ENCODE data around the gene TEX22. TPM values are rescaled to one million over a fixed set of nuclear protein-coding genes. Genes with fewer than 3 reads are reported as not detected.

Gene TEX22
- total RNA-seq, 1 donor from 2014 or later: 6.0 TPM

DNA sequence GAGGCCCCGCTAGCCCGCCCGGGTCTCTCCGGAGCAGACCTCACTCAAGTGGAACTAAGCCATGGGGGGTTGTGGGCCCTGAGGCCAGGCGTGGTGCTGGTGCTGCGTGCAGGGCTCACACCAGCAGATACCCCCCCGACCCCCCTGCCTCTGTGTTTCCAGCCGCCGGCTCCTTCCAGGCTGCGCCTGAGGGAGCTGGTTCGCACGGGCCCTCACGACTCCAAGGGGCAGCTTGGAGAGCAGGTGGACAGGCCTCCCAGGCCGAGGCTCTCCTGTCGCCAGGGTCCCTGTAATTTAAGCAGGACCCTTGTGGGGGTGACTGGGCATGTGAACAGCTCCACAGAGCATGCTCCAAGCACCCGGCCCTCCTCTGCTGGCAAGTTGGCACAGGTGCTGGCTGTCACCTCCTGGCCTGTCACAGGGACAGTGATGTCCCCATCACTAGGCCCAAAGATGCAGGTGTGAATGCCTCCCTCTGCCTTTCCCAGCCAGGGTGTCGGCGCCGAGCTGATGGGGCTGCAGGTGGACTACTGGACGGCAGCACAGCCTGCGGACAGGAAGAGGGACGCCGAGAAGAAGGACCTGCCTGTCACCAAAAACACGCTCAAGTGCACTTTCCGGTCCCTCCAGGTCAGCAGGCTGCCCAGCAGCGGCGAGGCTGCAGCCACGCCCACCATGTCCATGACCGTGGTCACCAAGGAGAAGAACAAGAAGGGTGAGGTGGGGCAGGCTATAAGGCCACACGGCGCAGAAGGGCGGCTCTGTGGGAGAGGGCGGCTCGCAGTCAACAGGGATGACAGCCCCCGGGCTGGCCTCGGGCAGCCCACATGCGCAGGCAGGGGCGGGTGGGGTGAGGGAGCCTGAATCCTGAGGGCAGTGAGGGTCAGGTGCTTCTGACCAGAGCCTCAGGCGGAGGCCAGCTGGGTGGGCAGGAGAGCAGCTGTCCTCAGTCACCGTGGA lies 5.9 kb upstream of the TEX22 start:
- intact Hi-C loops (cut with DNase I): no loop called here
- no peak for ATAC-seq
- DNase-seq (ENCODE audit: low spot score): peak; percentile 55

DNA sequence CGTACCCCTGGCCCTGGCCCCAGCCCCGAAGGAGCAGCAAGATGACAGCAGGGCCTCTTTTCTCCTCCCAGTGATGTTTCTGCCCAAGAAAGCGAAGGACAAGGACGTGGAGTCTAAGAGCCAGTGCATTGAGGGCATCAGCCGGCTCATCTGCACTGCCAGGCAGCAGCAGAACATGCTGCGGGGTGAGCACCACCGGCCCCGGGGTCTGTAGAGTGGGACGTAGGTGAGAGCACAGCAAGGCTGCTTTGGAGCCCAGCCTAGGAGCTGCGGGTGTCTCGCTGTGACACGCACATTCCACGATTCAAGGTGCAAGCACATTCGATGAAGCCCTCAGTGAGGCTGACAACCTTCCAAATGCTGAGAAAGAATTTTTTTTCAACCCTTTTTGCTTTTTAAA lies 5.2 kb upstream of the TEX22 start:
- peak; percentile 51 for DNase-seq (ENCODE audit: low spot score)

DNA sequence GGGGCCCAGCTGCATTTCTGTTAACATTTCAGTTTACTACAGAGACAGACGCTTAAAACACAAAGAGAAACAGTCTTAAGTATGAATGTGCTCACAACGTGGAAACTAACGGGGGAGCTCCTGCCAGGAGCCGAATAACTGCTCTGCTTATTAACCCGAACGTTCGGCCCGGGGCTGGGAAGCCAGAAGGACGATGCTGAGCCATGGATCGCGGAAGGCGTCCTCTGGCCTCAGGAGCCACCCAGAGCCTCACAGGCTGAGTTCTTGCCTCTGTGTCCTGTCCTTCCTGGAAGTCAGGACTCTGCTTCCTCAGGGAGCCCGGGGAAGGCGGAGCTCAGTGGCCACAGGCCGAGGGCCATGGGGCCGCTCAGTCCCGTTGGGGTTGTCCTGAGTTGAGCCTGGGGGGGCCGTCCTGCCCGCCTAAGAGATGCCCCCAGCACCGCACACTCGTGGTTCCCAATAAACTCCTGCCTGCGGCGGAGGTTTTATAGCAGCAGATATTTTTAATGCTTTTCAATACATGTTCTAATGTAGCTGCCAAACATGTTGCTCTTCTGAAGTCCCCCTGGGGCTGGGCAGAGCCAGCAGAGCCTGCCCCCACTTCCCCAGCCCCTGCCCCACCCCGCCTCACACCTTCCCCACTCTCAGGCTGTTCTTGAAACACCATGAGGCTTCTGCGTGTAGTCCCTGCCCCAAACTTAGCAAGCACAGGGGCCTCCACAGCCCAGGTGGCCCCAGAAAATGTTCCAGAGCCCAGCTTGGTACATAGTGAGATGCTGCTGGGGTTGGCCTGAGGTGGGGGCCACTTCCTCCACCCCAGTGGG lies 3.4 kb upstream of the TEX22 start:
- ATAC-seq: no peak
- intact Hi-C loops (cut with DNase I): no loop called here
- DNase-seq (ENCODE audit: low spot score): peak; percentile 50

More for the DNA sequence above, 5.2 kb upstream of the TEX22 start:
- intact Hi-C loops (cut with DNase I): no loop called here
- no peak for ATAC-seq

DNA sequence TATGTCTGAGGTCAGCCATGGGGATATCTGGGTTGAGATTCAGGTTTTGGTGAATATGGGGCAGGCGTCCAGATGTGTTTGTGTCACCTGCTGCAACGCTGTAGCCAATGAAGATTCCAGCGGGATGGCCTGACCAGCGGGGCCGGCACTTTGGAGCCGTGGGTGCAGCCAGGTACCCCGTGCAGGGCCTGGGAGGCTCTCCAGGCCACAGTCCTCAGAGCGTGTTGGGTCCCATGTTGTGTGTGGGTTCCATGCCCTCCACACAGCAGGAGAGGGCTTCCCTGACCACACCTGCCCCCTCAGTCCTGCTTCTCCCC lies 2.8 kb upstream of the TEX22 start:
- DNase-seq (ENCODE audit: low spot score) (peak; percentile 54), ATAC-seq (no peak)
- intact Hi-C loops (cut with DNase I): no loop called here

DNA sequence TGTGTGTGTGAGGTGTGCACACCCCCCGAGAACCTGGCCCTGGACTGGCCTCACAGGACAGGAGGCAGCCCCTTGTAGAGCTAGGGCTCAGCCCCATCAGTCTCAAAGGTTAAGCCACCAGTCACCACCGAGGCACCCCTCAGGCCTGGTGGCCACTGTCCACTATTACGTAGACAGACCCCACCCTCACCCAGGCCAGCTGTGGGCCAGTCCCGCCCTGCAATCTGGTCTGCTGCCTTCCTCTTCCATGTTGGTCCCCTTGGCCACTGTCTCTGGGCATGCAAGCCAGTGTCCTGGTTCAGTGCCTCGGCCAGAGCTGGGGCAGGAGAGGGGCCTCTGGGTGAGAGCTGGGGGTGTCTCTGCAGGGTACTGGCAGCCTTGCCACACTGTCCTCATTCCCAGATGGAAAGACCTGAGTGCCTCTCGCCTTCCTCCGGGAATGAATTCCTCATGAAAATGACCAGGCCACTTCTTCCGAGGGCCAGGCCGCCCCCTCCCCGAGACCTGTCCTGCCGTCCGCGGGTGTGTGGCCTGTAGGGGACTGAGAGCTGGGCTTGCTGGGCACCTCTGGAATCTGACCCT lies 897 bp upstream of the TEX22 start:
- ATAC-seq (peak; percentile 4), DNase-seq (ENCODE audit: low spot score) (peak; percentile 57)
- intact Hi-C loops (cut with DNase I): no loop called here

DNA sequence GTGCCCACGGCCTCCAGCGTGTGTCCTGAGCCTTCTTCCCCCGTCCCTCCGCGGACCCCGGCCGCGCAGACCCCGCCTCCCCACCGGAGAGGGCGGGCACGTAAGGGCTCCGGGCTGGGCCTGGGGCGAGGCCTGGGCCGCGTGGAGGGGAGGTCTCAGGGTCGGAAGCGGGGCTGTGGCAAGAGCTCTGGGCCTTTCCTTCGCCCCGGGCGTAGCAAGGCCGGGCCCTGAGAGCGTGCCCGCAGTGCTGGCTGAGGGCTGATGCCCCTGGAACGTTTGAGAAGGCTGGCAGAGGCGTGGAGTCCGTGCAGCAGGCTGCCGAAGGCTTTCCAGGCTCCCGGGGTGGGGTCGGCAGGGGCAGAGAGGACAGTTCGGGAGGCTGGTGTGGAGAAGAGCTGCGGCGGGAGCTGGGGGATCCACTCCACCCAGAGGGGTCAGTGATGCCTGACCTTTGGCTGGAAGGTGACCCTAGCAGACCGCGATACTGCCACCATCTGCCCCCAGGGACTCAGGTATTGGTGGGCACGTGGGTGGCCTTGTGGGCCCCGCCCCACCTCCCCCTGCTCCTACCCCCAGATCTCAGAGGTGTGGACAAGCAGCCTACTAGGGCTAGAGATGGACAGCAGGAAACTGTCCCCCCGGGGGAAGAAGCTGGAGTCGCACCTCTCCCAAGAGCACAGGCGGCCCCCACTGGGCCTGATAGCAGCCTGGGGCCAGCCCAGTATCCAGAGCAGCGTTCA lies 558 bp downstream of the TEX22 start:
- ATAC-seq (peak; percentile 36), DNase-seq (ENCODE audit: low spot score) (no peak)
- intact Hi-C loops (cut with DNase I): no loop called here

DNA sequence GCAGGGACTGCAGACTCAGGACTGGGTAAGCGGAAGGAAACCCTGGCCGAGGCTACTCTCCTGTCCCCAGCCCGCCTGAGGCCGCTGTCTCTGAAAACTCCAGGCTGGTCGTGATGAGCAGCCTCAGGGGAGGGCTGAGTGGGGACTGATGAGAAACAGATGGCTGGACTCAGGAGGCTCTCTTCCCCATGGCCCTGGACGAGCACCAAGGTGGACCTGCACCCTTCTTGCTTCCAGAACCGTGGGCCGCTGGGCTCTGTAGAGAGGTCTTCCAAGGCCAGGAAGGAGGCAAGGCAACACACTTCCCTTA lies 1.1 kb downstream of the TEX22 start:
- no peak for ATAC-seq
- intact Hi-C loops (cut with DNase I): no loop called here

DNA sequence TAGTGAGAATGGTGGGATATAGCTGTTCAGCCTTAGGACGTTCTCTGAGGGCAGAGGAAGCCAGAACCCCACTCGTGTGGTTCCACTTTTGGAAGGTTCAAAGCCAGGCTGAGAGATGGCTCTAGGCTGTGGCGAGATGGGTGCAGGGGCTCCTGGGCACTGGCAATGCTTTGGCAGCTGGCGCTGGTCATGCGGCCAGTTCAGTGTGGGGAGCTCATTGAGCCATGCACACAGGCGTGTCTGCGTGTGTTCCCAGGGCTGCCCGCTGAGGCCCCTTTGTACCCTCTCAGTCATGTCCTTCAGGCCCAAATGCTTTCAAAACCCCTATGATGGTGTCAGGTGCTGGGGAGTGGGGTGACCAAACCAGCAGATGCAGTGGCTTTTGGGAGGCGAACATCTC lies 1.7 kb downstream of the TEX22 start:
- intact Hi-C loops (cut with DNase I): no loop called here
- DNase-seq (ENCODE audit: low spot score) (no peak), ATAC-seq (no peak)

More for the DNA sequence above, 1.1 kb downstream of the TEX22 start:
- DNase-seq (ENCODE audit: low spot score): no peak

DNA sequence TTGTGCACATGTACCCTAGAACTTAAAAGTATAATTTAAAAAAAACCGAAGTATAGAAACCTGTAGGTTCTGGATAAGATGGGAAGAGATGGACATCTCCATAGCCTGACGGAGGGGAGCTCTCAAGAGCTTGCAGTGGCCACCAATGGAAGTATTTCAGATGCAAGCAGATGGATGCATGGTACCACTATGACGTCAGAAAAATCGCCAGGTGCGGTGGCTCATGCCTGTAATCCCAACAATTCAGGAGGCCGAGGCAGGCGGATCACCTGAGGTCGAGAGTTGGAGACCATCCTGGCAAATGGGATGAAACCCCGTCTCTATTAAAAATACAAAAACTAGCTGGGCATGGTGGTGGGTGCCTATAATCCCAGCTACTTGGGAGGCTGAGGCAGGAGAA lies 3.4 kb downstream of the TEX22 start:
- intact Hi-C loops (cut with DNase I): no loop called here
- no peak for DNase-seq (ENCODE audit: low spot score)
- ATAC-seq: no peak

DNA sequence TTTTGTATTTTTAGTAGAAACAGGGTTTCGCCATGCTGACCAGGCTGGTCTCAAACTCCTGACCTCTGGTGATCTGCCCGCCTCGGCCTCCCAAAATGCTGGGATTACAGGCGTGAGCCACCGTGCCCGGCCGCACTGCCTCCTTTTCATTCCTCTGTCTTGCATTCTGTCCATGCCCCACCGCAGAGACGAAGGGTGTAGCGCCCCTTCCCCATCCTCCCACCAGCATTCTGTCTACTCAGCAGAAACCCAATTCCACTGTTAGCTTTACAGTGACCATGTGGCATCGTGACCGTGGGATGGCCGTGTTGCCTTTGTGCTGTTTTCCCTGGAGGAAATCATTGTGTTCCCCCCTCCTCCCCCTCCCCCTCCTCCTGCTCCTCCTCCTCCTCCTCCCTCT lies 10.3 kb downstream of the TEX22 start:
- no peak for ATAC-seq
- intact Hi-C loops (cut with DNase I): no loop called here
- DNase-seq (ENCODE audit: low spot score): no peak

DNA sequence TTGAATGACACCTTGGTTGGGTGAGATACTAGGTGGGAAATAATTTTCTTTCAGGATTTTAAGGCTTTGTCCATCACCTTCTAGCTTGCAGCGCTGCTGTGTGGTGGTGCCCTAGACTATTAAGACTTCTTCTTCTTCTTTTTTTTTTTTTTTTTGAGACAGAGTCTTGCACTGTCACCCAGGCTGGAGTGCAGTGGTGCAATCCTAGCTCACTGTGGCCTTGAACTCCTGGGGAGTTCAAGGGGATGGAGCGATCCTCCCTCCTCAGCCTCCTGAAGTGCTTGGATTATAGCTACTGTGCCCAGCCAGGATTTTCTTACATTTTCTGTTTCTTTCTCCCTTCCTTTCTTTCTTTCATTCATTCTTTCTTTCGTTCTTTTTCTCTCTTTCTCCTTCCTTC lies 11.0 kb downstream of the TEX22 start:
- ATAC-seq (no peak), DNase-seq (ENCODE audit: low spot score) (no peak)
- intact Hi-C loops (cut with DNase I): no loop called here

DNA sequence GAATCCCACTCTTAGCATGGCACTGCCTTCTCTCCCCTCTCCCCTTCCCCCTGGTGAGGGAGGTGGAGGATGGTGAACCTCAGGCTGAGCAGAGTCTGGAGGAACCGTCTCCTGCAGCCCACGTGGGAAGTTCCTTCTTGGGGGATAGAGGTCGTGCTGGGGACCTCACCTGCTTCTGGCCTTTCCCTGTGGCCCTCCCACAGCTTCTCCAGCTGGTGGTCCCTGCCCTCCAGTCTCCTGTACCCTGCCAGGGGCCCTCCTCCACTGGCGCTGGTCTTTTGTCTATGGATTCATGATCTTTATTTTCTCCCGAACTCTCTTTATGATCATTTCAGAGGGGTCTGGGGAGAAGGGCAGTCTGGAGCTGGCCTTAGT lies 12.3 kb downstream of the TEX22 start:
- intact Hi-C loops (cut with DNase I): no loop called here
- ATAC-seq (no peak), DNase-seq (ENCODE audit: low spot score) (no peak)

DNA sequence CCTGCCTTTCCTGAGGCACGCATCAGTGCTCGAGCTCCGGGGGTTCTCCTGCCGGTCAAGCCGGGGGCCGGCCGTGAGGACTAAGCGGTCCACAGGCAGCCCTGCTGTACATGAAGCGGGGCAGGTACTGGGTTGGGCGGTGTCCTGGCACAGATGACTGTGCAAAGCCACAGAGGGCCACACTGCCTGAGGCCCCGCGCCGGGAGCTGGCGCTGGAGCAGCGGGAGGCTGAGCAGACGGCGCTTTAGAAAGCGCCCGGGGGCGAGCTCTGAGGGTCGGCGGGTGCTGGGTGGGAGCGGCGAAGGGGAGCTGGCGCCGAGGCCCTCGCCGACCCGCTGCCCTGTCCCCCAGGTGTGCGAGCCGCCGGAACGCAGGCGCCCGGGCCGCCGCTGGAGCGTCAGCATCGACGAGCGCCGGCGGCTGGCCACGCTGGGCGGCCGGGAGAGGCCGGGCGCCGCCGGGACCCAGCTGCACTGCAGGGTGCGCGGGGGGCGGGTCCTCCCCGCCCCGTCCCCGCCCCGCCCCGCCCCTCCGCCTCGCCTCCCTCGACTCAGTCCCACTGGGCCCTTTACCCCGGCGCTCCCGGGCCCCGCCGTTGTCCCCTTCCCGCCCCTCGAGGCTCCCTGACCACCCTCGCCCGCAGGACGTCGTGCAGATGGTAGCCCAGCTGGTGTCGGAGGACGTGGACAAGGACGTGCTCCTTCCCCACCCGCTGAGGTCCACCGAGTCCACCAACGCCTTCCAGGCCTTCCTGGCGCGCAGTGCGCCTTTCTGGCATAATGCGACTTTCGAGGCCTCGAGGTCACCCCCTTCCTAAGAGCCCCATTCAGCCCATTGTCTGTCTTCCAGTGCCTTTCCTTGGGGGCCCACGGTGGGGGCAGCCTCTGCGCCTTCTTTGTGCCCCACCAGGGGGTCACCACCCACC lies 12.9 kb downstream of the TEX22 start:
- DNase-seq (ENCODE audit: low spot score): peak; percentile 62
- intact Hi-C loops (cut with DNase I): no loop called here
- ATAC-seq: peak; percentile 56

DNA sequence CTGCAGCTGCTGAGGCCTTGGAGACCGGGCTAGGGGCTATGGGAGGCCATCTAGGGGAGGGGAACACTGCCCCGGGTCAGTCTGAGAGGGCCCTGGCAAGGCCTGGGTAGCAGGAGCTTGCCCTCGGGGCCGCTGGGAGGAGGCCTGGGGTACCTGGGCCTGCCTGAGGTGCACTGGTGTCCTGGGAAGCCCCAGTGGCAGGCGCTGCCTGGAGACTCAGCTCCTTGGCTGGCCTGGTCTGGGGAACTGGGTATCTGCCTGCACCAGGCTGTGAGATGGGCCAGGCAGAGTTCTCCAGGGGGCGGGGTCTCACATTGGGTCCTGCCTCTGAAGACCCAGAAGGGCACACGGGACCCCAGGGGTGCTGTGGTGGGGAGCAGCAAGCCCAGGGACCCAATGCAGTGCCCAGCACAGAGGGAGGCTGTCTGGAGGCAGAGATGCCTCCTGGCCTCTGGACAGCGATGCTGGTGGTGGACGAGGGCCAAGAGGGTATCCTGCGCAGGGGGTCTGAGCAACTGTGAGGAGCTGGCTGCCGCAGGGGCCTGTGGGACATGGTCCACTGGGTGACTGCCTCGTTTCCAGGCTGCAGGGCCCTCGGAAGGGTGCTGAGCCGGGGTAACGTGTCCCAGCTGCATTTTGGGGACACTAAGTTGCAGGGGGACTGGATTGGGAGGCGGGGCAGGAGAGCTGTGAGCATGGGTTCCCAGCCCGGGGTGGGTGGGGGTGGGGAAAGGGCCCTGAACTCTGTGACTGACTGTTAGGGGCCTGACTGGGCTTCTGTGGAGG lies 13.8 kb downstream of the TEX22 start:
- no peak for ATAC-seq
- no peak for DNase-seq (ENCODE audit: low spot score)
- intact Hi-C loops (cut with DNase I): no loop called here

DNA sequence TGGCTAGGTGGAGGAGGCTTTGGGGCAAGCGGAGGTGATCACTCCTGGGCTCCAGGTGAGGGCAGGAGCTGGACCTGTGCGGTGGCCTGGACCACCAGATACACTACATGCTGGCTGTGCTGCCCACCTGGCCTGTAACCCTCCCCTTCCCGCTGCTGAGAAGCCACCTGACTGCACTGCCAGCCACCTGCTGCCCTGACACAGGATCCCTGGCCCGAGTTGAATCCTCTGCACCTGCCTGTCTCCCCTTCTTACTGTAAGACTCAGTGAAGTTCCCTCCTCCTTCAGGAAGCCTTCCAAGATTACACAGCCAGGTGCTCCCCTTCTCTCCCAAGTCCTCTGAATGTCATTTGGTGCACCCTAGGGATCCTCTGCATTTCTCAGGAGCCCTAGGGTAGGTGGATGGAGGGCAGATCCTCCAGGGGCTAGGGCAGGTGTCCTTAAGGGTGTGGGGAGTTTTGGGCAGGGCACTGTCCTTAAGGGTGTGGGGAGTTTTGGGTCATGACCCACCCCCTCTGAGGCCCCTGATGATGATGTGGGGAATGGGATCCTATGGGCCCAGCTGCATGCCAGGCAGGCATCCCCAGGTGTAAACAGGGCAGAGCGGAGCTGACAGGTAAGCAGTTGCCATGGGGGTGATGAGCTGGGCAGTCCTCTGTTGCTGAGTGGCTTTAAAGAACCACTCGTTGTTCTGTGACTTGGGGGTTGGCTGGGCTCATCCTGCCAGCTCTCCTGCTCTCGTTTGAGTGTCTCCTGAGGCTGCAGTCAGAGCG lies 14.6 kb downstream of the TEX22 start:
- intact Hi-C loops (cut with DNase I): no loop called here
- ATAC-seq (no peak), DNase-seq (ENCODE audit: low spot score) (no peak)

DNA sequence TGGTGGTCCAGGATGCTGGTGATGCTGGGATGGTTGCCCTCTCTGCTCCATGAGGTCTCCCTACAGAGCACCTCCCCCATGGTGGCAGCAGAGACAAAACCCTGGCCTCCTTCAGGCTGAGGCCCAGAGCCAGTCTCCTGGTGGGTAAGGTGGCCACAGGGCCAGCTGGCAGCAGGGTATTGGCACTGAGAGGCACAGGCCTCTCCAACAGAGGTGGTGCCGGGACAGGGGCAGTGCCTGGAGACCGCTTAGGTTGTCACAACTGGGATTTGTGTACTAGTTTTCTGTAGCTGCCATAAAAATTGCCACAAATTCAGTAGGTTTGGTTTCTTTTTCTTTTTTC lies 15.2 kb downstream of the TEX22 start:
- ATAC-seq (no peak), DNase-seq (ENCODE audit: low spot score) (no peak)
- intact Hi-C loops (cut with DNase I): no loop called here
